GM12878 (cell line): ENCODE data around the gene DDX10. TPM values are rescaled to one million over a fixed set of nuclear protein-coding genes. Genes with fewer than 3 reads are reported as not detected.

Experiments used
- ATAC-seq: fragments of 200-7000 bp; cut with Tn5 transposase; 3 replicates; pipeline ENCODE4 v1.9.1; 2020; ENCODE audit warnings: mild to moderate bottlenecking, moderate library complexity
- BruUV-seq: library from RNA; stranded (reverse); fragments of 400-500 nt; replicated peaks from 2 replicates; lab custom pipeline; 2021; lab: Mats Ljungman, UMichigan
- CTCF ChIA-PET: fragments of 300-600 bp; sonication (Branson Sonifier 250); formaldehyde crosslinking; extraction: SDS; loops from one replicate; lab custom pipeline; 2021; ENCODE audit warnings: inconsistent platforms; lab: Yijun Ruan, JAX
- POLR2A ChIA-PET: fragments of 350-600 bp; formaldehyde crosslinking; extraction: SDS; loops from one replicate; lab custom pipeline; 2021; ENCODE audit warnings: inconsistent platforms; lab: Charles Lee
- RAD21 ChIA-PET: fragments of 300-600 bp; sonication (Branson Sonifier 250); formaldehyde crosslinking; loops from one replicate; lab custom pipeline; 2023; ENCODE audit warnings: antibody characterized with exemption; ENCODE audit not compliant: unreplicated experiment; lab: Charles Lee
- SMC1A ChIA-PET: fragments of 300-600 bp; sonication (Branson Sonifier 250); formaldehyde crosslinking; loops from one replicate; lab custom pipeline; 2023; ENCODE audit not compliant: unreplicated experiment, uncharacterized antibody; lab: Charles Lee
- DNase-seq: peaks from one replicate; pipeline ENCODE4 v3.0.0-alpha.2; 2011; ENCODE audit warnings: low read depth, low spot score
- FAIRE-seq: peaks from 3 replicates; lab custom pipeline; 2011; peaks lifted over from hg19 to GRCh38; lab: Jason Lieb, UNC
- H2AFZ ChIP-seq: 2 replicates; pipeline ENCODE4 v1.6.0; 2011; ENCODE audit warnings: low read depth, low read length, control low read depth; ENCODE audit not compliant: control insufficient read depth
- H3K27ac ChIP-seq: 2 replicates; pipeline ENCODE4 v1.5.1; 2011; ENCODE audit warnings: control low read depth; ENCODE audit not compliant: control insufficient read depth, insufficient read depth
- H3K27me3 ChIP-seq, 2 experiments: replicated peaks in 1 of 2; 2 replicates each; pipeline versions ENCODE4 v1.6.0 to v1.6.1; 2011; ENCODE audit warnings: low read length in 1 of 2; ENCODE audit not compliant: control insufficient read depth in 2 of 2, insufficient read depth in 2 of 2
- H3K36me3 ChIP-seq, 2 experiments: 2 replicates each; pipeline ENCODE4 v1.5.1; 2011; ENCODE audit warnings: low read length in 1 of 2; ENCODE audit not compliant: control insufficient read depth in 2 of 2, insufficient read depth in 2 of 2
- H3K4me1 ChIP-seq: 2 replicates; pipeline ENCODE4 v1.6.1; 2011; ENCODE audit warnings: mild to moderate bottlenecking, low read length, moderate library complexity, mixed read lengths; ENCODE audit not compliant: control insufficient read depth, insufficient read depth
- H3K4me2 ChIP-seq: 2 replicates; pipeline ENCODE4 v1.6.0; 2011; ENCODE audit warnings: control low read depth; ENCODE audit not compliant: control insufficient read depth, insufficient read depth
- H3K4me3 ChIP-seq: fragments of 200-600 bp; sonication (generic); 2 replicates; pipeline ENCODE4 v1.5.1; 2016
- H3K79me2 ChIP-seq: 2 replicates; pipeline ENCODE4 v1.6.0; 2011; ENCODE audit warnings: low read length; ENCODE audit not compliant: control insufficient read depth, insufficient read depth
- H3K9ac ChIP-seq: 2 replicates; pipeline ENCODE4 v1.8.0; 2011; ENCODE audit warnings: low read length, control low read depth, mixed read lengths; ENCODE audit not compliant: control insufficient read depth, insufficient read depth
- H3K9me3 ChIP-seq: replicated peaks from 3 replicates; pipeline ENCODE4 v1.5.1; 2011; ENCODE audit warnings: mild to moderate bottlenecking, low read length; ENCODE audit not compliant: control insufficient read depth, insufficient read depth
- H4K20me1 ChIP-seq: 2 replicates; pipeline ENCODE4 v1.6.0; 2011; ENCODE audit not compliant: control insufficient read depth, insufficient read depth
- EZH2 ChIP-seq: IDR thresholded peaks from 2 replicates; pipeline ENCODE4 v1.6.1; 2012; ENCODE audit warnings: low read depth, mild to moderate bottlenecking, control low read depth, inconsistent platforms, low read length, borderline replicate concordance; ENCODE audit not compliant: control insufficient read depth
- HDGF ChIP-seq: fragments of 450-650 bp; IDR thresholded peaks from 2 replicates; pipeline ENCODE4 v1.6.1; 2016; ENCODE audit warnings: antibody characterized with exemption
- STAT1 ChIP-seq: fragments of 450-650 bp; conservative IDR thresholded peaks from 2 replicates; pipeline ENCODE4 v1.6.1; 2014; ENCODE audit warnings: antibody characterized with exemption, mild to moderate bottlenecking
- WGBS: methylation state at CpG from one replicate; pipeline ENCODE4 v1.1.6; 2016; ENCODE audit warnings: low lambda C conversion rate; ENCODE audit not compliant: insufficient replicate concordance, insufficient coverage; ENCODE audit errors: missing lambda C conversion rate; 5-methylcytosine and 5-hydroxymethylcytosine counted together
- in situ Hi-C: fragments of 300-500 bp; cut with MboI; formaldehyde crosslinking; loops from 9 replicates; pipeline ENCODE4 v1.14.3; 2018; ENCODE audit warnings: mixed read lengths
- intact Hi-C: fragments of 100-400 bp; cut with micrococcal nuclease; formaldehyde crosslinking; loops from one replicate; pipeline ENCODE4 v1.14.2; 2022; ENCODE audit not compliant: unreplicated experiment
- polyA plus RNA-seq, 11 experiments: library from polyadenylated mRNA; depleted of rRNA in 4 of 11; unstranded in 6 of 11; stranded (reverse) in 5 of 11; fragments of >200 nt; fragmentation: Nextera tagmentation in 4 of 11; fragmentation: Illumina TruSeq in 1 of 11; extraction: Ambion mirVana in 4 of 11; extraction: Trizol in 1 of 11; gene quantifications; 1 replicate in 1 of 11; 2 replicates in 10 of 11; pipeline versions ENCODE4 v1.2.1 to v1.2.3, GENCODE V29; 2011 to 2016; ENCODE audit warnings: inconsistent platforms in 2 of 11, missing spikeins in 2 of 11, low read depth in 1 of 11
- total RNA-seq, 4 experiments: library from RNA; depleted of rRNA in 3 of 4; stranded (reverse); fragments of >200 nt in 3 of 4; fragmentation: Illumina TruSeq in 1 of 4; extraction: Trizol in 1 of 4; gene quantifications; 2 replicates each; pipeline versions ENCODE4 v1.2.1 to v1.2.3, GENCODE V29; 2013 to 2021
- TF ChIP-seq, protein P1 (sequence below): fragments of 450-650 bp; IDR thresholded peaks from 2 replicates; pipeline ENCODE4 v1.6.1; 2016; ENCODE audit warnings: mild to moderate bottlenecking
- TF ChIP-seq, protein P2 (sequence below): IDR thresholded peaks from 2 replicates; pipeline ENCODE4 v1.6.1; 2012; ENCODE audit warnings: low read length, inconsistent platforms
- TF ChIP-seq, protein P3 (sequence below): fragments of 450-650 bp; formaldehyde crosslinking; IDR thresholded peaks from 2 replicates; pipeline ENCODE4 v1.4.0; 2022; ENCODE audit warnings: mild to moderate bottlenecking, moderate library complexity
- TF ChIP-seq, protein P4 (sequence below): IDR thresholded peaks from 2 replicates; pipeline ENCODE4 v1.6.1; 2012; ENCODE audit warnings: low read depth, low read length, improper control_type of control experiment

The DDX10 gene
- total and polyA plus RNA-seq, 10 of the 15 experiments (the other 5 are each of a cell fraction or from before 2014, with no cell fraction given): 20.9 to 51.5 (median 31.9) TPM

DNA sequence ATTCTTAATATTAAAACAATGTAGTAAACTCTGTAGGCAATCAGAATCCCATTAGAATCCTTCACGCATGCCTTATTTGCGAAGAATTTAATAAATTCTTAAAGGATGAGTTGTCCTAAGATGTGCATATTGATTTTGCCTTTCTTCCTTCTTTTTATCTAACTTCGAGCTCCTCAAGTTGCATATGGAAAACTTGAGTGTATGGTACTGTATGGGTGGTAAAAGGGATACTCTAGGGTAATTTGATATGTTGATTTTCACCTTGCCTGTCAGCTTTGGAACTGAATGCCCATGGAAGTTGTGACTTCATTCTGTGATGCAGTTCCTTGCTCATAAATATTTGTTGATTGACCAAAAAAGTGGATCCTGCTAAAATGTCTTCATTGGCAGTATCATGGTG lies 193.8 kb downstream of the DDX10 start:
- no peak for FAIRE-seq
- no peaks in the 10 kb centered on the region for H3K27me3 ChIP-seq
- H3K27ac ChIP-seq: no peak overlapping the region
- no peak overlapping the region for H2AFZ ChIP-seq
- H4K20me1 ChIP-seq: no peaks in the 10 kb centered on the region
- no TSS peak for BruUV-seq
- TF ChIP-seq EZH2 (no peak), HDGF (no peak), STAT1 (no peak)
- TF ChIP-seq, protein P1, sequence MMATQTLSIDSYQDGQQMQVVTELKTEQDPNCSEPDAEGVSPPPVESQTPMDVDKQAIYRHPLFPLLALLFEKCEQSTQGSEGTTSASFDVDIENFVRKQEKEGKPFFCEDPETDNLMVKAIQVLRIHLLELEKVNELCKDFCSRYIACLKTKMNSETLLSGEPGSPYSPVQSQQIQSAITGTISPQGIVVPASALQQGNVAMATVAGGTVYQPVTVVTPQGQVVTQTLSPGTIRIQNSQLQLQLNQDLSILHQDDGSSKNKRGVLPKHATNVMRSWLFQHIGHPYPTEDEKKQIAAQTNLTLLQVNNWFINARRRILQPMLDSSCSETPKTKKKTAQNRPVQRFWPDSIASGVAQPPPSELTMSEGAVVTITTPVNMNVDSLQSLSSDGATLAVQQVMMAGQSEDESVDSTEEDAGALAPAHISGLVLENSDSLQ: no peak
- TF ChIP-seq, protein P2, sequence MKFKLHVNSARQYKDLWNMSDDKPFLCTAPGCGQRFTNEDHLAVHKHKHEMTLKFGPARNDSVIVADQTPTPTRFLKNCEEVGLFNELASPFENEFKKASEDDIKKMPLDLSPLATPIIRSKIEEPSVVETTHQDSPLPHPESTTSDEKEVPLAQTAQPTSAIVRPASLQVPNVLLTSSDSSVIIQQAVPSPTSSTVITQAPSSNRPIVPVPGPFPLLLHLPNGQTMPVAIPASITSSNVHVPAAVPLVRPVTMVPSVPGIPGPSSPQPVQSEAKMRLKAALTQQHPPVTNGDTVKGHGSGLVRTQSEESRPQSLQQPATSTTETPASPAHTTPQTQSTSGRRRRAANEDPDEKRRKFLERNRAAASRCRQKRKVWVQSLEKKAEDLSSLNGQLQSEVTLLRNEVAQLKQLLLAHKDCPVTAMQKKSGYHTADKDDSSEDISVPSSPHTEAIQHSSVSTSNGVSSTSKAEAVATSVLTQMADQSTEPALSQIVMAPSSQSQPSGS: no peak
- TF ChIP-seq, protein P3, sequence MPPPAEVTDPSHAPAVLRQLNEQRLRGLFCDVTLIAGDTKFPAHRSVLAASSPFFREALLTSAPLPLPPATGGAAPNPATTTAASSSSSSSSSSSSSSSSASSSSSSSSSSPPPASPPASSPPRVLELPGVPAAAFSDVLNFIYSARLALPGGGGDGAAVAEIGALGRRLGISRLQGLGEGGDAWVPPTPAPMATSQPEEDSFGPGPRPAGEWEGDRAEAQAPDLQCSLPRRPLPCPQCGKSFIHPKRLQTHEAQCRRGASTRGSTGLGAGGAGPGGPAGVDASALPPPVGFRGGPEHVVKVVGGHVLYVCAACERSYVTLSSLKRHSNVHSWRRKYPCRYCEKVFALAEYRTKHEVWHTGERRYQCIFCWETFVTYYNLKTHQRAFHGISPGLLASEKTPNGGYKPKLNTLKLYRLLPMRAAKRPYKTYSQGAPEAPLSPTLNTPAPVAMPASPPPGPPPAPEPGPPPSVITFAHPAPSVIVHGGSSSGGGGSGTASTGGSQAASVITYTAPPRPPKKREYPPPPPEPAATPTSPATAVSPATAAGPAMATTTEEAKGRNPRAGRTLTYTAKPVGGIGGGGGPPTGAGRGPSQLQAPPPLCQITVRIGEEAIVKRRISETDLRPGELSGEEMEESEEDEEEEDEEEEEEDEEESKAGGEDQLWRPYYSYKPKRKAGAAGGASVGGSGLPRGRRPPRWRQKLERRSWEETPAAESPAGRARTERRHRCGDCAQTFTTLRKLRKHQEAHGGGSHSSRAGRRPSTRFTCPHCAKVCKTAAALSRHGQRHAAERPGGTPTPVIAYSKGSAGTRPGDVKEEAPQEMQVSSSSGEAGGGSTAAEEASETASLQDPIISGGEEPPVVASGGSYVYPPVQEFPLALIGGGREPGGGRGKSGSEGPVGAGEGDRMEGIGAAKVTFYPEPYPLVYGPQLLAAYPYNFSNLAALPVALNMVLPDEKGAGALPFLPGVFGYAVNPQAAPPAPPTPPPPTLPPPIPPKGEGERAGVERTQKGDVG (CRISPR knock-in tag): no peak
- TF ChIP-seq, protein P4, sequence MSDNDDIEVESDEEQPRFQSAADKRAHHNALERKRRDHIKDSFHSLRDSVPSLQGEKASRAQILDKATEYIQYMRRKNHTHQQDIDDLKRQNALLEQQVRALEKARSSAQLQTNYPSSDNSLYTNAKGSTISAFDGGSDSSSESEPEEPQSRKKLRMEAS: no peak
- peaks cover 11% of the 10 kb centered on the region for H3K4me1 ChIP-seq
- ChIA-PET POLR2A (no interaction called here), CTCF (interaction anchor here (1.3 kb wide), 1 partner anchor 10 kb away, joined by 4 read pairs; no protein-coding TSS in a partner anchor), SMC1A (interaction anchor here (2.2 kb wide), 1 partner anchor 11 kb away, joined by 6 read pairs; no protein-coding TSS in a partner anchor), RAD21 (no interaction called here)
- no peak overlapping the region for H3K4me2 ChIP-seq
- peaks cover 2% of the 10 kb centered on the region for H3K79me2 ChIP-seq
- 96% methylated on average over 3 of the region's 3 CpGs for WGBS
- H3K36me3 ChIP-seq: no peaks in the 10 kb centered on the region; a peak in 1 of 4 replicates
- no peak for ATAC-seq
- H3K9ac ChIP-seq: no peak overlapping the region
- no peak overlapping the region for H3K4me3 ChIP-seq
- in situ Hi-C loops (no loop called here), intact Hi-C loops (no loop called here)
- no peak for DNase-seq
- H3K9me3 ChIP-seq: no peaks in the 10 kb centered on the region
